ENCODE data around the gene ADH5.

Gene ADH5

DNA sequence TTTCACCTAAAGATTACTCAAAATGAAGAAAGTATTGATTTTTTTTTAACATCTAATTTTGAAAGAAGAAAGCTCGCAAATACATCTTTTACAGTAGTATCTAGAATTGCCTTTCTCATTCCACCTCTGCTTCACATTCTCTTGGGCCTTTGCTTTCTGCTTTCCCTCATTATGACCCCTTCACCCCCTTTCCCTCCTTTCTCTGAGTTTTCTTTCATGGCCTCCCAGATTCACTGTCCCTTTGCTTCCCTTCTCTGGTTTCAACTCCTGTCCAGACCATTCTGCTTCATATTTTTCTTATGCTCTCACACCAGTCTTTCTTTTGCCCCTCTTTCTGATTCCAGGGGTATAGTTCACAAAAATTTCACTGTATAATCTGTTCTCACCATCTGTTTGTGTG lies 29.0 kb downstream of the ADH5 start:
- Histone ChIP-seq H3K27me3 (ENCODE audit: insufficient read depth, poor library complexity, severe bottlenecking) (no peaks in the 10 kb centered on the region), H3K27ac (replicated peaks) (no peak overlapping the region), H3K4me3 (replicated peaks; ENCODE audit: insufficient read depth, low read length) (no peak overlapping the region)
- no peak for DNase-seq (ENCODE audit: low read depth in 1 of 2, low spot score in 1 of 2)
- no peak for TF ChIP-seq POLR2AphosphoS5 (IDR thresholded peaks at IDR 0.05; ENCODE audit: low read depth)
- TF ChIP-seq GABPA (IDR thresholded peaks at IDR 0.05; ENCODE audit: low read depth) = no peak
- TF ChIP-seq, protein P1, sequence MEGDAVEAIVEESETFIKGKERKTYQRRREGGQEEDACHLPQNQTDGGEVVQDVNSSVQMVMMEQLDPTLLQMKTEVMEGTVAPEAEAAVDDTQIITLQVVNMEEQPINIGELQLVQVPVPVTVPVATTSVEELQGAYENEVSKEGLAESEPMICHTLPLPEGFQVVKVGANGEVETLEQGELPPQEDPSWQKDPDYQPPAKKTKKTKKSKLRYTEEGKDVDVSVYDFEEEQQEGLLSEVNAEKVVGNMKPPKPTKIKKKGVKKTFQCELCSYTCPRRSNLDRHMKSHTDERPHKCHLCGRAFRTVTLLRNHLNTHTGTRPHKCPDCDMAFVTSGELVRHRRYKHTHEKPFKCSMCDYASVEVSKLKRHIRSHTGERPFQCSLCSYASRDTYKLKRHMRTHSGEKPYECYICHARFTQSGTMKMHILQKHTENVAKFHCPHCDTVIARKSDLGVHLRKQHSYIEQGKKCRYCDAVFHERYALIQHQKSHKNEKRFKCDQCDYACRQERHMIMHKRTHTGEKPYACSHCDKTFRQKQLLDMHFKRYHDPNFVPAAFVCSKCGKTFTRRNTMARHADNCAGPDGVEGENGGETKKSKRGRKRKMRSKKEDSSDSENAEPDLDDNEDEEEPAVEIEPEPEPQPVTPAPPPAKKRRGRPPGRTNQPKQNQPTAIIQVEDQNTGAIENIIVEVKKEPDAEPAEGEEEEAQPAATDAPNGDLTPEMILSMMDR (IDR thresholded peaks at IDR 0.05; ENCODE audit: insufficient read depth, low read length) = no peak
- TF ChIP-seq SPI1 (IDR thresholded peaks at IDR 0.05; ENCODE audit: borderline replicate concordance, low read depth) = no peak
- TF ChIP-seq, protein P2, sequence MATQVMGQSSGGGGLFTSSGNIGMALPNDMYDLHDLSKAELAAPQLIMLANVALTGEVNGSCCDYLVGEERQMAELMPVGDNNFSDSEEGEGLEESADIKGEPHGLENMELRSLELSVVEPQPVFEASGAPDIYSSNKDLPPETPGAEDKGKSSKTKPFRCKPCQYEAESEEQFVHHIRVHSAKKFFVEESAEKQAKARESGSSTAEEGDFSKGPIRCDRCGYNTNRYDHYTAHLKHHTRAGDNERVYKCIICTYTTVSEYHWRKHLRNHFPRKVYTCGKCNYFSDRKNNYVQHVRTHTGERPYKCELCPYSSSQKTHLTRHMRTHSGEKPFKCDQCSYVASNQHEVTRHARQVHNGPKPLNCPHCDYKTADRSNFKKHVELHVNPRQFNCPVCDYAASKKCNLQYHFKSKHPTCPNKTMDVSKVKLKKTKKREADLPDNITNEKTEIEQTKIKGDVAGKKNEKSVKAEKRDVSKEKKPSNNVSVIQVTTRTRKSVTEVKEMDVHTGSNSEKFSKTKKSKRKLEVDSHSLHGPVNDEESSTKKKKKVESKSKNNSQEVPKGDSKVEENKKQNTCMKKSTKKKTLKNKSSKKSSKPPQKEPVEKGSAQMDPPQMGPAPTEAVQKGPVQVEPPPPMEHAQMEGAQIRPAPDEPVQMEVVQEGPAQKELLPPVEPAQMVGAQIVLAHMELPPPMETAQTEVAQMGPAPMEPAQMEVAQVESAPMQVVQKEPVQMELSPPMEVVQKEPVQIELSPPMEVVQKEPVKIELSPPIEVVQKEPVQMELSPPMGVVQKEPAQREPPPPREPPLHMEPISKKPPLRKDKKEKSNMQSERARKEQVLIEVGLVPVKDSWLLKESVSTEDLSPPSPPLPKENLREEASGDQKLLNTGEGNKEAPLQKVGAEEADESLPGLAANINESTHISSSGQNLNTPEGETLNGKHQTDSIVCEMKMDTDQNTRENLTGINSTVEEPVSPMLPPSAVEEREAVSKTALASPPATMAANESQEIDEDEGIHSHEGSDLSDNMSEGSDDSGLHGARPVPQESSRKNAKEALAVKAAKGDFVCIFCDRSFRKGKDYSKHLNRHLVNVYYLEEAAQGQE (IDR thresholded peaks at IDR 0.05; ENCODE audit: insufficient replicate concordance, low read depth) = no peak

DNA sequence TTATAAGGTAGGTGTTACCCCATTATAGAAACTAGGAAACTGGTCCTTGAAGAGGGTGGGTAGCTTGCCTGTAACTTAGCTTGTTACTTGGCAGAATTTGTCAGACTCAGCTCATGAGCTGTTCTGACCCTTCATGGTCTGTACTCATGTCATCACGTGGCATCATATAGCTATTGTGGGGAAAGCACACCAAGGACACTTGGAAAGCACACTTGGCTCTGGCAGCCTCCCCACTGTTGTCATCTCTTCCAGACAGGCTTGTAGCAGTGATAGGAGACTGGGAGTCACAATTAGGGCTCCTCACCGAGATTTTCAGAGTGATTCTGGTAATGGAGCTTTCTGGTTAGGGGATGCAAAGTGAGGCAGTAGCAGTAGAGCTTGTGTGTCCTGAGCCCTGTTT lies 30.4 kb downstream of the ADH5 start:
- TF ChIP-seq GABPA (IDR thresholded peaks at IDR 0.05; ENCODE audit: low read depth) (no peak), POLR2AphosphoS5 (IDR thresholded peaks at IDR 0.05; ENCODE audit: low read depth) (no peak), SPI1 (IDR thresholded peaks at IDR 0.05; ENCODE audit: borderline replicate concordance, low read depth) (no peak)
- TF ChIP-seq, protein P2 (IDR thresholded peaks at IDR 0.05; ENCODE audit: insufficient replicate concordance, low read depth) = no peak
- TF ChIP-seq, protein P1 (IDR thresholded peaks at IDR 0.05; ENCODE audit: insufficient read depth, low read length) = no peak
- no peak for DNase-seq (ENCODE audit: low read depth in 1 of 2, low spot score in 1 of 2)

DNA sequence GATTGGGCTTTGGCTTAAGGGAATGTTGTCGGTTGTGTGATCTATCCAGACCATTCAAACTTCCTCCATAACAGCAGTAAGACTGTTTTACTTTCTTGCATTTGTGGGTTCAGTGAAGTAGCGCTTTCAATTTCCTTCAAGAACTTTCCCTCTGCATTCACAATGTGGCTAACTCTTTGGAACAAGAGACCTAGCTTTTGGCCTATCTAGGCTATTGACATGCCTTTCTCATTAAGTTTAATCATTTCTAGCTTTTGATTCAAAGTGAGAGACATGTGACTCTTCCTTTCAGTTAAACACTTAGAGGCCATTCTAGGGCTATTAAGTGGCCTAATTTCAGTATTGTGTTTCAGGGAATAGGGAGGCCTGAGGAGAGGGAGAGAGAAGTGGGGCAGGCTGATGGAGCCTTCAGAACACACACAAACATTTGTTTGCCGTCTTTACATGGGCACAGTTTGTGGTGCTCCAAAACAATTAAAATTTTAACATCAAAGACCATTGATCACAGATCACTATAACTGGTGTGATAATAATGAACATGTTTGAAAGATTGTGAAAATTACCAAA lies 34.1 kb downstream of the ADH5 start:
- DNase-seq (ENCODE audit: low read depth in 1 of 2, low spot score in 1 of 2) = no peak
- H3K27me3 ChIP-seq (ENCODE audit: insufficient read depth, poor library complexity, severe bottlenecking) = no peaks in the 10 kb centered on the region
- TF ChIP-seq, protein P2 (IDR thresholded peaks at IDR 0.05; ENCODE audit: insufficient replicate concordance, low read depth) = no peak
- TF ChIP-seq SPI1 (IDR thresholded peaks at IDR 0.05; ENCODE audit: borderline replicate concordance, low read depth) (no peak), GABPA (IDR thresholded peaks at IDR 0.05; ENCODE audit: low read depth) (no peak), POLR2AphosphoS5 (IDR thresholded peaks at IDR 0.05; ENCODE audit: low read depth) (no peak)
- TF ChIP-seq, protein P1 (IDR thresholded peaks at IDR 0.05; ENCODE audit: insufficient read depth, low read length) = no peak
- H3K4me3 ChIP-seq (replicated peaks; ENCODE audit: insufficient read depth, low read length) = no peak overlapping the region
- H3K27ac ChIP-seq (replicated peaks) = no peak overlapping the region

More for the DNA sequence above, 30.4 kb downstream of the ADH5 start:
- Histone ChIP-seq H3K27me3 (ENCODE audit: insufficient read depth, poor library complexity, severe bottlenecking) (no peaks in the 10 kb centered on the region), H3K27ac (replicated peaks) (no peak overlapping the region), H3K4me3 (replicated peaks; ENCODE audit: insufficient read depth, low read length) (no peak overlapping the region)
